Measurements from ENCODE around the gene PCGF3. TPM values are rescaled to one million over a fixed set of nuclear protein-coding genes. Genes with fewer than 3 reads are reported as not detected.
"Not testable (repeated sequence)": the region's sequence is repeated elsewhere in the genome, so short reads cannot be mapped to it uniquely, and the experiment has no call there.

Gene PCGF3
- total and polyA plus RNA-seq, 9 donors: 38.9 to 79.4 (median 56.1) TPM

GRCh38 chr4:704198-704891, 1.3 kb upstream of the PCGF3 start:
- H3K36me3 ChIP-seq (ENCODE audit: control insufficient read depth, insufficient read depth, low read length): peaks cover 6% of the 10 kb centered on the region
- no peak overlapping the region for H3K27ac ChIP-seq (ENCODE audit: low read length)
- DNase-seq: no peak
- H3K4me3 ChIP-seq (ENCODE audit: low read length): no peak overlapping the region
- peaks cover 25% of the 10 kb centered on the region for H3K4me1 ChIP-seq (ENCODE audit: control insufficient read depth, insufficient read depth, low read length)
- no peaks in the 10 kb centered on the region for H3K9me3 ChIP-seq (replicated peaks; ENCODE audit: control insufficient read depth, low read depth, low read length)
- H3K27me3 ChIP-seq (ENCODE audit: control insufficient read depth, insufficient read depth, low read length): peaks cover 2% of the 10 kb centered on the region
- WGBS (ENCODE audit: insufficient coverage): 87% methylated on average over 43 of the region's 46 CpGs

- Histone ChIP-seq H3K9me3 (replicated peaks; ENCODE audit: control insufficient read depth, low read depth, low read length) (no peaks in the 10 kb centered on the region), H3K36me3 (ENCODE audit: control insufficient read depth, insufficient read depth, low read length) (peaks cover 9% of the 10 kb centered on the region), H3K27me3 (ENCODE audit: control insufficient read depth, insufficient read depth, low read length) (peaks cover 2% of the 10 kb centered on the region), H3K4me1 (ENCODE audit: control insufficient read depth, insufficient read depth, low read length) (peaks cover 25% of the 10 kb centered on the region), H3K27ac (ENCODE audit: low read length) (peak overlapping the region; percentile 21), H3K4me3 (ENCODE audit: low read length) (peak overlapping the region; percentile 40)
- DNase-seq: no peak
- 94% methylated on average over 1 of the region's 1 CpG for WGBS (ENCODE audit: insufficient coverage)
Observed at GRCh38 chr4:704971-705277, 708 bp upstream of the PCGF3 start.

- Histone ChIP-seq H3K4me1 (ENCODE audit: control insufficient read depth, insufficient read depth, low read length) (peaks cover 32% of the 10 kb centered on the region), H3K27ac (ENCODE audit: low read length) (peak overlapping the region; percentile 59), H3K4me3 (ENCODE audit: low read length) (peak overlapping the region; percentile 89), H3K36me3 (ENCODE audit: control insufficient read depth, insufficient read depth, low read length) (peaks cover 12% of the 10 kb centered on the region)
- not testable (repeated sequence) for H3K27me3 ChIP-seq (ENCODE audit: control insufficient read depth, insufficient read depth, low read length); H3K9me3 ChIP-seq (replicated peaks; ENCODE audit: control insufficient read depth, low read depth, low read length); DNase-seq
- 4% methylated on average over 18 of the region's 21 CpGs for WGBS (ENCODE audit: insufficient coverage)
Observed at GRCh38 chr4:706083-706633, 526 bp downstream of the PCGF3 start.

- WGBS (ENCODE audit: insufficient coverage): 68% methylated on average over 21 of the region's 21 CpGs
Observed at GRCh38 chr4:706834-707598, 1.4 kb downstream of the PCGF3 start.

GRCh38 chr4:707929-708630, 2.4 kb downstream of the PCGF3 start:
- no peak overlapping the region for H3K27ac ChIP-seq (ENCODE audit: low read length)

More at GRCh38 chr4:706834-707598, 1.4 kb downstream of the PCGF3 start:
- H3K27me3 ChIP-seq (ENCODE audit: control insufficient read depth, insufficient read depth, low read length): peaks cover 2% of the 10 kb centered on the region
- DNase-seq: no peak
- peak overlapping the region; percentile 89 for H3K4me3 ChIP-seq (ENCODE audit: low read length)
- peaks cover 12% of the 10 kb centered on the region for H3K36me3 ChIP-seq (ENCODE audit: control insufficient read depth, insufficient read depth, low read length)
- no peak overlapping the region for H3K27ac ChIP-seq (ENCODE audit: low read length)
- H3K4me1 ChIP-seq (ENCODE audit: control insufficient read depth, insufficient read depth, low read length): peaks cover 32% of the 10 kb centered on the region
- no peaks in the 10 kb centered on the region for H3K9me3 ChIP-seq (replicated peaks; ENCODE audit: control insufficient read depth, low read depth, low read length)

GRCh38 chr4:708631-708933, 3.0 kb downstream of the PCGF3 start:
- Histone ChIP-seq H3K27ac (ENCODE audit: low read length) (no peak overlapping the region), H3K27me3 (ENCODE audit: control insufficient read depth, insufficient read depth, low read length) (no peaks in the 10 kb centered on the region), H3K9me3 (replicated peaks; ENCODE audit: control insufficient read depth, low read depth, low read length) (no peaks in the 10 kb centered on the region), H3K4me3 (ENCODE audit: low read length) (no peak overlapping the region), H3K4me1 (ENCODE audit: control insufficient read depth, insufficient read depth, low read length) (peaks cover 32% of the 10 kb centered on the region), H3K36me3 (ENCODE audit: control insufficient read depth, insufficient read depth, low read length) (peaks cover 17% of the 10 kb centered on the region)
- no CpG with 5 or more reads among the region's 6 CpGs for WGBS (ENCODE audit: insufficient coverage)
- no peak for DNase-seq

More at GRCh38 chr4:707929-708630, 2.4 kb downstream of the PCGF3 start:
- Histone ChIP-seq H3K27me3 (ENCODE audit: control insufficient read depth, insufficient read depth, low read length) (no peaks in the 10 kb centered on the region), H3K36me3 (ENCODE audit: control insufficient read depth, insufficient read depth, low read length) (peaks cover 13% of the 10 kb centered on the region), H3K4me1 (ENCODE audit: control insufficient read depth, insufficient read depth, low read length) (peaks cover 32% of the 10 kb centered on the region), H3K4me3 (ENCODE audit: low read length) (no peak overlapping the region), H3K9me3 (replicated peaks; ENCODE audit: control insufficient read depth, low read depth, low read length) (no peaks in the 10 kb centered on the region)
- DNase-seq: no peak
- WGBS (ENCODE audit: insufficient coverage): 87% methylated on average over 10 of the region's 11 CpGs

- WGBS (ENCODE audit: insufficient coverage): 83% methylated on average over 5 of the region's 6 CpGs
- Histone ChIP-seq H3K4me3 (ENCODE audit: low read length) (no peak overlapping the region), H3K27me3 (ENCODE audit: control insufficient read depth, insufficient read depth, low read length) (no peaks in the 10 kb centered on the region), H3K9me3 (replicated peaks; ENCODE audit: control insufficient read depth, low read depth, low read length) (no peaks in the 10 kb centered on the region), H3K27ac (ENCODE audit: low read length) (no peak overlapping the region), H3K36me3 (ENCODE audit: control insufficient read depth, insufficient read depth, low read length) (peaks cover 22% of the 10 kb centered on the region), H3K4me1 (ENCODE audit: control insufficient read depth, insufficient read depth, low read length) (peaks cover 32% of the 10 kb centered on the region)
- DNase-seq: no peak
Observed at GRCh38 chr4:709348-709747, 3.7 kb downstream of the PCGF3 start.

- H3K36me3 ChIP-seq (ENCODE audit: control insufficient read depth, insufficient read depth, low read length): peaks cover 25% of the 10 kb centered on the region
- no peak overlapping the region for H3K27ac ChIP-seq (ENCODE audit: low read length)
- DNase-seq: no peak
- peaks cover 29% of the 10 kb centered on the region for H3K4me1 ChIP-seq (ENCODE audit: control insufficient read depth, insufficient read depth, low read length)
- H3K4me3 ChIP-seq (ENCODE audit: low read length): no peak overlapping the region
- no peaks in the 10 kb centered on the region for H3K27me3 ChIP-seq (ENCODE audit: control insufficient read depth, insufficient read depth, low read length)
- WGBS (ENCODE audit: insufficient coverage): 77% methylated on average over 8 of the region's 9 CpGs
- H3K9me3 ChIP-seq (replicated peaks; ENCODE audit: control insufficient read depth, low read depth, low read length): no peaks in the 10 kb centered on the region
Observed at GRCh38 chr4:710116-710515, 4.5 kb downstream of the PCGF3 start.

- no peak for DNase-seq
- Histone ChIP-seq H3K27ac (ENCODE audit: low read length) (no peak overlapping the region), H3K27me3 (ENCODE audit: control insufficient read depth, insufficient read depth, low read length) (no peaks in the 10 kb centered on the region), H3K36me3 (ENCODE audit: control insufficient read depth, insufficient read depth, low read length) (peaks cover 25% of the 10 kb centered on the region), H3K4me1 (ENCODE audit: control insufficient read depth, insufficient read depth, low read length) (peaks cover 26% of the 10 kb centered on the region), H3K4me3 (ENCODE audit: low read length) (no peak overlapping the region), H3K9me3 (replicated peaks; ENCODE audit: control insufficient read depth, low read depth, low read length) (no peaks in the 10 kb centered on the region)
- 73% methylated on average over 7 of the region's 13 CpGs for WGBS (ENCODE audit: insufficient coverage)
Observed at GRCh38 chr4:710916-711315, 5.3 kb downstream of the PCGF3 start.

GRCh38 chr4:712093-712492, 6.5 kb downstream of the PCGF3 start:
- no CpG with 5 or more reads among the region's 3 CpGs for WGBS (ENCODE audit: insufficient coverage)
- DNase-seq: no peak
- peaks cover 22% of the 10 kb centered on the region for H3K4me1 ChIP-seq (ENCODE audit: control insufficient read depth, insufficient read depth, low read length)
- peaks cover 25% of the 10 kb centered on the region for H3K36me3 ChIP-seq (ENCODE audit: control insufficient read depth, insufficient read depth, low read length)
- H3K4me3 ChIP-seq (ENCODE audit: low read length): no peak overlapping the region
- H3K27ac ChIP-seq (ENCODE audit: low read length): no peak overlapping the region
- H3K9me3 ChIP-seq (replicated peaks; ENCODE audit: control insufficient read depth, low read depth, low read length): no peaks in the 10 kb centered on the region
- H3K27me3 ChIP-seq (ENCODE audit: control insufficient read depth, insufficient read depth, low read length): no peaks in the 10 kb centered on the region

Data from muscle of leg (tissue), 11 donors.